RCC 7860 (cell line): Measurements from ENCODE around the gene INPP5A.
"Not testable (repeated sequence)": the region's sequence is repeated elsewhere in the genome, so short reads cannot be mapped to it uniquely, and the experiment has no call there.

Experiments used
- DNase-seq: peaks from one replicate; pipeline ENCODE4 v3.0.0-alpha.2; 2015; ENCODE audit warnings: low spot score
- FAIRE-seq: peaks from 2 replicates; lab custom pipeline; 2012; peaks lifted over from hg19 to GRCh38; lab: Jason Lieb, UNC

INPP5A gene

GRCh38 chr10:132820056-132820455 lies 282.5 kb downstream of the INPP5A start:
- DNase-seq (no peak), FAIRE-seq (no peak)

GRCh38 chr10:132825783-132826523 lies 288.4 kb downstream of the INPP5A start:
- not testable (repeated sequence) for FAIRE-seq, DNase-seq

- DNase-seq (no peak), FAIRE-seq (no peak)
These were observed 289.2 kb downstream of the INPP5A start for GRCh38 chr10:132826524-132827422.

GRCh38 chr10:132827423-132827789 lies 289.8 kb downstream of the INPP5A start:
- FAIRE-seq (no peak), DNase-seq (no peak)

- DNase-seq, result no peak
- no peak for FAIRE-seq
These were observed 290.4 kb downstream of the INPP5A start for GRCh38 chr10:132827861-132828539.

- no peak for FAIRE-seq
- no peak for DNase-seq
These were observed 291.1 kb downstream of the INPP5A start for GRCh38 chr10:132828681-132829080.

- DNase-seq (no peak), FAIRE-seq (no peak)
These were observed 291.8 kb downstream of the INPP5A start for GRCh38 chr10:132829403-132829802.

GRCh38 chr10:132832186-132832969 lies 294.8 kb downstream of the INPP5A start:
- no peak for FAIRE-seq

More at GRCh38 chr10:132832186-132832969, 294.8 kb downstream of the INPP5A start:
- no peak for DNase-seq
